ENCODE measurements around the gene SLC51A. TPM values are rescaled to one million over a fixed set of nuclear protein-coding genes. Genes with fewer than 3 reads are reported as not detected.
A peak's percentile ranks its signal among the peaks of the same experiment; 100 is the strongest.
"Not testable (repeated sequence)": the region's sequence is repeated elsewhere in the genome, so short reads cannot be mapped to it uniquely, and the experiment has no call there.

The SLC51A gene
- not detected for total RNA-seq

DNA sequence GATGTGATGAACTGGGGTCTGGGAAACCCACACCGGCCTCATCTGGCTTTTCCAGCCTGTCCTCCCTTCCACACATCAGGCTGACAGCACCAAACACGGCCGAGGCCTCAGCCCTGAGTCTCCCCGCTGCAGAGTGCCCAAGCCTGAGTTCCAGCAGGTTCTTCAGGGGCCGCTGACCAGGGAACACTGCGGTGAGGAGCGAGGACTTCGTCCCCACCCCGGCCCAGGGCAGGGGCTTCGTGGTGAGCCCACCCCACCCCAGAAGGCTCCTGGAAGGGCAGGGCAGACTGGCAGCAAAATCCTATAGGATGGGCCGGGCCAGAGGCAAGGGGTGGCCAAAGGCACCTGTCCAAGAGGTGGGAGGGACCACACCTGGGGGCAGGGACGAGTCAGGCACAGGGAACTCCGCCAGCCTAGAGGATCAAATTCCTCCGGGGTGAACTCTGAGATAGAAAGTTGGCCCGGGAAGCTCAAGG lies at the start of gene SLC51A:
Gene SLC51A (plus strand): TSS at position 446 of the 476 bp plus-strand sequence. CDS start 179 bp downstream, outside the sequence.
- no peak for DNase-seq

- DNase-seq, result no peak
Observed at GRCh38 chr3:196166741-196167140, 49.6 kb upstream of the SLC51A start.

GRCh38 chr3:196168808-196169391 lies 47.4 kb upstream of the SLC51A start:
- no peak for DNase-seq

DNA sequence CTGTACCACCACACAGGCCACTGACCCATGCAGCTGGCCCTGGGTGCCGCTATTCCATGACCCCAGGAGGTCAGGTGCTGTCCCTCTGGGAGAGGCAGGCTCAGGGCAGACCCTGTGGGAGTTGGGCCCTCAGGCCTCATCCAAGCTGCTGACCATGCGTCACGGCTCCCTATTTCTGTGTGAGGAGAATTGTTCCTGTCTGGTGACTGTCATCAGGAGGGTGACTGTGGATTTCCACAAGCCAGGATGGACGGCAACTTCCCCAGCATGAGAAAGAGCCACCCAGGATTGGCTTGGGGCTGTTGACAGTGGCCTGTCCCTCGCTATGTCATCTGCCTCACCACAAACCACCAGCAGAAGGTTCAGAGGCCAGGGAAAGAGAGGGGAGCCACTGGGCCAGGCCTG lies 46.5 kb upstream of the SLC51A start:
- DNase-seq, result no peak

GRCh38 chr3:196170296-196170695 lies 46.0 kb upstream of the SLC51A start:
- DNase-seq, result not testable (repeated sequence)

- no peak for DNase-seq
Observed at GRCh38 chr3:196174652-196175051, 41.7 kb upstream of the SLC51A start.

DNA sequence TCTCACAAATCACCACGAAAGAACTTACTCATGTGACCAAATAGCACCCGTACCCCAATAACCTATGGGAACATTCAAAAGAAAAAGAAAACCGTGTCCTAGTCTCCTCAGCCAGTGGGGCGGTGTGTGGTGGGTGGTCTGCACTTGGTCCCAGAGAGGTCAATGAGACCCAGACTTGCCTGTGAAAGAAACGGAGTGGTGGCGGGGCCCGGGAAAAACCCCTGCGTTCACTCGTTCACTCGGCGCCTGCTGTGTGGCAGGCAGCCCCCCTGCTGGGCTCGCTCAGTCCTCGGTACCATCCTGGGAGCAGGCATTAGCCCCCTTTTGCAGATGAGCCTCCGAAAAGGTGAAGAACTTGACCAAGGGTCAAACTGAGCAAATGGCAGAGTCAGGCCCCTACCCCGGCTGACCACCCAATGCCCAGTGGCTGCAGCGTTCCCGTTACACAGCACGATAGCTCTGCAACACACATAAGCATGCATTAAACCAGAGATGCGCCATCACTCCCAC lies 41.2 kb upstream of the SLC51A start:
- no peak for DNase-seq

- no peak for DNase-seq
Observed at GRCh38 chr3:196175722-196176121, 40.6 kb upstream of the SLC51A start.

DNA sequence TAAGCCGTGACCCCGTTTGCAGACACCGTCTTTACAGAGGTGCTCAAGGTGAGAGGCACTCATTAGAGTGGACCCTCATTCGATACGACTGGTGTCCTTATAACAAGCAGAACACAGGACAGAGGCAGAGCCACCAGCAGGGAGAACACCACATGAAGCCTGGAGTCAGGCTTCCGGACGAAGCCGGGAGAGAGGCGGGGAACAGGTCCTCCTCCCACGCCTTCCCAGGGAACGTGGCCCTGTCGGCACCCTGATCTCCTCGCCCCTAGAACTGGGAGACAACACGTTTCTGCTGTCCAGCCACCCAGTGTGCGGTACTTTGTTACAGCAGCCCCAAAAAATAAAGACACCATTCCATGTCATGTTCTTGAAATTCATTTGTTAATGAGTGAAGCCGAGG lies 38.8 kb upstream of the SLC51A start:
- no peak for DNase-seq

- DNase-seq, result no peak
Observed at GRCh38 chr3:196177967-196178366, 38.4 kb upstream of the SLC51A start.

DNA sequence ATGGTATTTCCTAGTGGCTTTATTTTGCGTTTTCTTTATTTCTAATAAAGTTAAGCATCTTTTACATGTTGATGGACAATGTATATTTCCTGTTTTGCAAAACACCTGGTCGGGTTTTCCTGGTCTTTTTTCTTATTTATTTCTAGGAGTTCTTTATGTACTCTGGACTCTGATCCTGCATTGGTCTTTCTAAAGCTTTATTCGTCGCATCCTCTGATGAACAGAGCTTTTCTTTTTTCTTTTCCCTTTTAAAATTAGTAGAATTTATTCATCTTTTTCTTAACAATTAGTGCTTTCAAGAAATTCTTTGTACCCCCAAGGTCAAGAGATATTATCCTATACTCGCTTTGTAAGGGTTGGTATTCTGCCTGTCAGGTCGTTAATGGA lies 37.3 kb upstream of the SLC51A start:
- DNase-seq, result no peak

GRCh38 chr3:196179380-196180308 lies 36.7 kb upstream of the SLC51A start:
- DNase-seq, result peak; percentile 82

DNA sequence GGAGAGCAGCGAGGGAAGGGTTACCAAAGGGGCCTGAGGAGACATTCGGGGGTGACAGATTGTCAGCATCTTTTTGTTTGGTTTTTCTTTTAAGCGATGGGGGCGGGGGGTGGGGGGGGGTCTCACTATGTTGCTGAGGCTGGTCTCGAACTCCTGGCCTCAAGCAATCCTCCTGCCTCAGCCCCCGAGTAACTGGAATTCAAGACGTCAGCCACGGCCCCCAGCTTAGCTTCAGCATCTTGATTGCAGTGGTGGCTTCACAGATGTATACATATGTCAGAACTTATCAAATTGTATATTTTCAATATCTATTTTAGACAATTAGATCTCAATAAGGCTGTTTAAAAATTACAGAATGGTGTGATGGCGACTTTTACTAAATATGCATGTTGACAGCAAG lies 36.0 kb upstream of the SLC51A start:
- no peak for DNase-seq

DNA sequence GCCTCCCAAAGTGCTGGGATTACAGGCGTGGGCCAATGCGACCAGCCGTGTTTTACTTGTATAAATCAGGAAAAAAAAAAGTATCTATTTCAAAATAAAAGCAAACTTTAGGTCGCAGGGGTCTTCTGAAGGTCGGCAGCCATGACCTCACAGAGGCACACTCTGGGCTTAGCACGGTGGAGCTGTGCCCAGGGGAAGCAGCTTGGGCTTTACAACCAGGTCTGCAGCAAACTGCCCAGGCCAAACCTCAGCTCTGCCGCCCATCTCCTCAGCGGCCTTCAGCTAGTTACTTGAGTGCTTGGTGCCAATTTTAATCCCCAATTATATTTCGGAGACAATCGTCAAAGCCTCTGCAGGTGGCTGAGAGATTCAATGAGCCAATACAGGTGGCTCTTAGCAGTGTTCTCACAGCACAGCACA lies 35.2 kb upstream of the SLC51A start:
- DNase-seq, result no peak

DNA sequence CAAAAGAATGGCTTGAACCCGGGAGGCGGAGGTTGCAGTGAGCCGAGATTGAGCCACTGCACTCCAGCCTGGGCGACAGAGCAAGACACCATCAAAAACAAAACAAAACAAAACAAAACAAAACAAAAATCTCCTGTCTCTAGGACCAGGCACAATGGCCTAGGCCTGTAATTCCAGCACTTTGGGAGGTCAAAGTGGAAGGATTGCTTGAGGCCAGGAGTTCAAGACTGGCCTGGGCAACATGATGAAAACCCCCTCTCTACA lies 32.2 kb upstream of the SLC51A start:
- DNase-seq, result not testable (repeated sequence)

DNA sequence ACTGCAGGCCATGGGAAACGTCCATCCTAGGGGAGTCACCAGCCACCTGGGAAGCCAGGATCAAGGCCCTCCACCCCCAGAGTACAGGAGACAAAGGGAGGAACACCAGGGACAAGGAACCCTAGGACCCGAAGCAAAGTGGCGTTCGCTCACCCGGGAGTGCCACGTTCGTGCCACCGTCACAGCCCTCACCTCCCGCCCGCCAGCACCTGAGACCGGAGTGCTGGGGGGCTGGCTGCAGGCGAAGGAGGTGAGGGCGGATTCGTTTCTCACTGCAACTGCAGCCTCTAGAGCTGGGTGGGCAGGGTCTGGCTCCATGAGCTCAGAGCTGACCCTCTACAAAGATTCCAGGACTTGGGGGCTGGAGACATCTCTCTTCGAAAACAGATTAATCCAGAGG lies 31.5 kb upstream of the SLC51A start:
- no peak for DNase-seq

- DNase-seq, result no peak
Observed at GRCh38 chr3:196186651-196187573, 29.4 kb upstream of the SLC51A start.

- no peak for DNase-seq
Observed at GRCh38 chr3:196189566-196190347, 26.6 kb upstream of the SLC51A start.

DNA sequence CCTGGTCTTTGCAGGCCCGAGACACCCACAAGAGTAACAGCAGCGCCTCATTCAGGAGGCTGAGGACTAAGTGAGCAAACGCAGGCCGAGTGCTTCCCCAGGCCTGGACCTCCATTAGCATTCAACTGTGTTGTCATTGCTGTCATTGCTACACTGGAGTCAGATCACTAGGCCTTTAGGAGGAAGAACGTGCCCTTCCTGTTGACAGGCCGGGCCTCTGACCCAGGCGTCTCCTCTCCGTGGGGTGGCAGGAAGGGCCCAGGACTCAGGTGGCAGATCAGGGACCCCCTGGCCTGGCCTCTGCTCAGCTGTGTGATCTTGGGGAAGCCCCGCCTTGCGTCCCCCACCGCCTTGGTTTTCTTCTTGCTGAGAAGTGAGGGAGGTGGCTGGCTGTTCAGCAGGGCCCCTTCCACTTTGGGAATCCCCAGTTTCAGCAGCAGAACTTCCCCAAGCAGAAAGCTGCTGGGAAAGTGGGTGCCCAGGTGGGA lies 24.3 kb upstream of the SLC51A start:
- no peak for DNase-seq

DNA sequence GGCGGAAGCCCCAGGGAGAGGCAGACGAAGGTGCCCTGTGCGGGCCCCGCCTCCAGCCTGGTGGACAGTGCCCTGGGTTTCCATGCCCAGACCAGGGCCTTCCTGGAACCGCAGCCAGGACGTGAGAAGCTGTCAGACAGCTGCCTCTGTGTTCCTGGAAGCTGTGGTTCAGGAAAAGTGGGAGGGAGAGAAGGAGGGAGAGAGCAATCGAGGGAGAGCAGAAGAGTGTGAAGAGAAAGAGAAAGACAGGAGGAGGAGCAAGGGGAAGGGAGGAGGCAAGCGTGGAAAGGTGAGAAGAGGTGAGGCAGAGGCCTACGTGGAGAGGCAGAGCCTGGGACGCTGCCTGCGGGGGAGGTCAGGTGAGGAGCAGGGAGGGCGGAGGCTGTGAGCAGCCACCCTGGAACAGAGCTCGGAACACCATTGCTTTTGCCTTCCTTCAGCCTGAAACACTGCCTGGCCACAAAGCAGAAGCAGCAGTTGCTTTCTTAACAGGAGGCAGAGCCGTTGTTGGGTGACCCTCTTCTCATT lies 23.7 kb upstream of the SLC51A start:
- DNase-seq, result no peak

- DNase-seq, result no peak
Observed at GRCh38 chr3:196193133-196193735, 23.1 kb upstream of the SLC51A start.

Measured in occipital lobe (tissue), 2 donors.